Measurements from ENCODE around the gene ATG9B. TPM values are rescaled to one million over a fixed set of nuclear protein-coding genes. Genes with fewer than 3 reads are reported as not detected.

Gene ATG9B
- total and polyA plus RNA-seq, 5 donors = 0.18 to 0.43 (median 0.23) TPM; not detected in 2

DNA sequence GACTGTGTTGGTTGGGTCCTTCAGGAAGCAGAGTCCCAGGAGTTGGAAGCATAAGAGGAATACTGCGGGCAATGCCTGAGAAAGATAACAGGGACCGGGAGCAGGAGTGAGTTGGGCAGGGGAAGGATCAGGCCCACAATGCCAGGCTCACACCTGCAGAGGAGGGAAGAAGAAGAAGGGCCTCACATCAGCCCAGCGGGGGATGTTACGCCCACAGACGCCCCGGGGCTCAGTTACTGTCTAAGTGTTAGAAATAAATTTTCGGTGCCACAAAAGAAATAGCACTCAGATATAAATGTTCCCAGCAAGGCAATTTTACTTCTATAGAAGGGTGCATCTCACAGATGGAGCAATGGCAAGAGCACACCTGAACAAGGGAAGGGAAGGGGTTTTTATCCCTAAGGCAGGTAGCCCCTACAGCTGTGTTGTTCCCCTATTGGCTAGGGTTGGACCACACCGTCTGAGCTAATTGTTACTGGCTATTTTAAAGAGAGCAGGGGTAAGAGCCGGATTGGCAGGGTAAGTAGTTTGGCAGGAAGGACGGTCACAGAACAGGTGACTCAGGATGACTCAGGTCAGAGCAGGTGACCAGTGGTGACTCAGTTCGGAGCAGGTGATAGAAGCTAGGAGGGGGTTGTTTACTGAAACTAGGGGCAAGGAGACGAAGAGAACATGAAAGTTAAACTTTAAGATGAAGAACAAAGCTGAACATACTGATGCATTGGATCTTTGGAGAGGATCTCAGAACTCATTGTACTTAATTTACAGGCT lies 33.7 kb downstream of the ATG9B start, which contains the start of gene NOS3:
TSS of gene NOS3 (plus strand) at position 602 of the 771 bp plus-strand sequence. CDS start 2,787 bp downstream, outside the sequence.
- H3K4me1 ChIP-seq (ENCODE audit: control insufficient read depth, insufficient read depth, low read length) = no peaks in the 10 kb centered on the region
- H3K27me3 ChIP-seq (ENCODE audit: control insufficient read depth, insufficient read depth) = no peaks in the 10 kb centered on the region
- intact Hi-C loops (cut with DNase I) = loop anchor here in 1 of 4 donors (10.0 kb wide), 1 partner anchor 216 kb away; no protein-coding TSS in a partner anchor
- H3K4me3 ChIP-seq (ENCODE audit: low read length) = no peak within 1 kb of the TSS
- no peak for ATAC-seq
- H3K27ac ChIP-seq (ENCODE audit: low read length) = no peak within 1 kb of the TSS
- 95% methylated on average over 12 of the region's 12 CpGs for WGBS
- H3K9me3 ChIP-seq (ENCODE audit: control insufficient read depth, low read length) = no peaks in the 10 kb centered on the region
- peak in 2 of 3 donors; percentile 8 to 44 for DNase-seq

DNA sequence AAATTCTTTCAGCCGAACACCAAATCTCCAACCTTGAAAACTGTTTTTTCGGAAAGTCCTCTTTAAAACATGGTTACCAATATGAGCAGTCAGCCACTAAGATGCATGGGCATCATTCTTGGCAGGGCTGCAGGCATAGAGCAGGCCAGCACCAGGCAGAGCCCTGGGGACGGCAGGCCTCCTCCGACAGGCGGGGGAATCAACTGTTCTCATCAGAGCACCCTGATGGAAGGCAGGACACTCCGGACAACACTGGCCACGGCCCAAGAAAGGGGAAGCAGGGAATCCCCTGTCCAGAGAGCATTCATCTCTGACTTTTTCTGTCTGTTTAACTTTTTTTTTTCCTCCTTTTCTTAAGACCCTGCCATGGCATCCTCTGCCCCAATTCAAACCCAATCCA lies 34.8 kb downstream of the ATG9B start:
- intact Hi-C loops (cut with DNase I) = loop anchor here in 3 of 4 donors (2.0 to 10.0 kb wide), 3 partner anchors 91 to 215 kb away; no protein-coding TSS in a partner anchor
- Histone ChIP-seq H3K27me3 (ENCODE audit: control insufficient read depth, insufficient read depth) (no peaks in the 10 kb centered on the region), H3K4me3 (ENCODE audit: low read length) (no peak overlapping the region), H3K4me1 (ENCODE audit: control insufficient read depth, insufficient read depth, low read length) (no peaks in the 10 kb centered on the region), H3K27ac (ENCODE audit: low read length) (peak overlapping the region; percentile 6), H3K9me3 (ENCODE audit: control insufficient read depth, low read length) (no peaks in the 10 kb centered on the region)
- WGBS = 33% methylated on average over 7 of the region's 7 CpGs
- ATAC-seq (no peak), DNase-seq (peak in 2 of 3 donors; percentile 18 to 60)

DNA sequence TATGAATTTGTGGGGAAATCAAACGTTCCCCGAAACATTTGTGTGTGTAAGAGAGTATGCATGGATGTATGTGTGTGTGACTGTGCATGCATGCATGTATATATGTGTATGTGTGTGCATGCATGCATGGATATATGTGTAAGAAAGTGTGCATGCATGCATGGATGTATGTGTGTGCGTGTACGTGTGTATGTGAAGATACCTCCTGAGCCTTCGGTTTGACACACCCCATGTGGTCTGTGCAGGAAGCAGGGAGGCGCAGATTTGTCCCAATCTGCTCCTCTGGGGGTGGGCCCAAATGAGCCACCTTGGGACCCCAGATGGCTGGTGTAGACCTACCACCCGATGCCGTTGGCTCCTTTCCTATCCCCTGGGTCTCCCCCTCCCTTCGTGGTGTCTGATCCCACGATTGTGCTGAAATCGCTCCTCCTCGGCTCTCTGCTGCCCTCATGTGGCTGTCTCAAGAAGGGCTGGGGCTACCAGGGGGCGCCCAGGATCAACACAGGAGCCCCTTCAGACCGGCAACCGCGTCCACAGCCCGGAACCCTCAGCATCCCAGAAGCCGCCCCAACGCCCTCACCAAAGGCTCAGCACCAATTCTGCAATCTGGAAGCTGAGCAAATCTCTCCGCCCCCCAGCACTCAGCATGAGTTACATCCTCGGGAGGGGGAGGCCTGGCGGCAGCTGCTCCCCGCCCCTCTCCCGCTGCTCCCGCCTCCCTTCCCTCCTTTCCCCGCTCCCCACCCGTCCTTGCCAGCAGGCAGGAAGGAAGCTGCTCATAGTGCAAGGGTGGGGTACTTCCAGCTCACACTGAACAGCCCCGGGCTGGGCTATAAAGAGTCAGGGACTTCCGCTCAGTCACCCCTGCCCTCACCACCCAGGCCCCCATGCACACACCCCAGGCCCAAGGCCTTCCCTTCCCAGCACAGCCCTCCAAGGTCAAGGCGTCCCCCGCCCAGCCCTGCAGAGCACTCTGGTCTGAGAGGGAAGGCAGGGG lies 35.8 kb downstream of the ATG9B start:
- DNase-seq (peak; percentile 85 to 90 (median 90)), ATAC-seq (peak; percentile 70 to 75)
- Histone ChIP-seq H3K9me3 (ENCODE audit: control insufficient read depth, low read length) (no peaks in the 10 kb centered on the region), H3K27ac (ENCODE audit: low read length) (peak overlapping the region; percentile 6), H3K27me3 (ENCODE audit: control insufficient read depth, insufficient read depth) (no peaks in the 10 kb centered on the region), H3K4me1 (ENCODE audit: control insufficient read depth, insufficient read depth, low read length) (no peaks in the 10 kb centered on the region), H3K4me3 (ENCODE audit: low read length) (no peak overlapping the region)
- intact Hi-C loops (cut with DNase I) = loop anchor here in 3 of 4 donors (1.0 to 10.0 kb wide), 4 partner anchors 90 to 214 kb away; no protein-coding TSS in a partner anchor
- 15% methylated on average over 31 of the region's 31 CpGs for WGBS

DNA sequence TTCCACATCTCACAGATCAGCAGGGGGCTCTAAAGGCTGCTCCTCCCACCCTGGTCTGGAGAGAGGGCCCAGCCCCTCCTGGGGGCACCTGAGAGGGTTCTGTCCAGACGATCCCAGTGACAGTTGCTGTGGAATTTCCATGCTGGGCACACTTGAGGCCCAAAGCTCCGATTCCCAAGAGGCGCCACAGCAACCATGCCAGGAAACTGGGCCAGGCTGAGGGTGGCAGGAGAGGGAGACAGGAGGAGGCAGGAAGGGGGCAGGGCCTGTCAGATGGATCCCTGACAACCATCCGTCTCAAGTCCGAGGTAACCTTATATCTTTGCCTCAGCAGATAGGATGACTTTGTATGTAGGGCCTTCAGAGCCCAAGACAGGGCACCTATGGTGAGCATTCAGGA lies 37.7 kb downstream of the ATG9B start:
- no peak overlapping the region for H3K4me3 ChIP-seq (ENCODE audit: low read length)
- peak overlapping the region; percentile 3 for H3K27ac ChIP-seq (ENCODE audit: low read length)
- peaks cover 2% of the 10 kb centered on the region for H3K4me1 ChIP-seq (ENCODE audit: control insufficient read depth, insufficient read depth, low read length)
- intact Hi-C loops (cut with DNase I) = loop anchor here in 3 of 4 donors (1.0 to 10.0 kb wide), 4 partner anchors 24 to 212 kb away; no protein-coding TSS in a partner anchor
- ATAC-seq (no peak), DNase-seq (peak in 2 of 3 donors; percentile 21 to 71)
- no peaks in the 10 kb centered on the region for H3K9me3 ChIP-seq (ENCODE audit: control insufficient read depth, low read length)
- H3K27me3 ChIP-seq (ENCODE audit: control insufficient read depth, insufficient read depth) = no peaks in the 10 kb centered on the region
- WGBS = 44% methylated on average over 5 of the region's 5 CpGs

DNA sequence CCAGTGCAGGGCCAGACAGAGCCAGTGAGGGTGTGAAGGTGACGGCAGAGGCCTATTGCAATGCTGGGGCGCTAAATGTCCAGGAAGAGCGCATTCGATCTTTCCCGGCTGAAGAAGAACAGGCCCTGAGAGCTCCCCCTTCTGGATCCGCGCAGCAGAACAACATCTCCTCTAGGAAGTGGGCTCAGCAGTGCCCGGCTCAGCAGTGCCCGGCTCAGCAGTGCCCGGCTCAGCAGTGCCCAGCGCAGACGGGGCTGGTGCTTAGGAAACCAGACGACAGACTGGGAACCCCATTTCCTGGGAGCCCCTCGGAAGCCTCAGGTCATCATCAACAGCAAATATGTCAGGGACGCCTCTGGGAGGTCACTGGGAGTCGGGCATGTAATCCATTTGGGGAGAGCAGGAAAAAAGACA lies 38.2 kb downstream of the ATG9B start:
- WGBS = 9% methylated on average over 16 of the region's 16 CpGs
- H3K4me3 ChIP-seq (ENCODE audit: low read length) = no peak overlapping the region
- DNase-seq = peak; percentile 64 to 86 (median 79)
- H3K9me3 ChIP-seq (ENCODE audit: control insufficient read depth, low read length) = no peaks in the 10 kb centered on the region
- H3K27me3 ChIP-seq (ENCODE audit: control insufficient read depth, insufficient read depth) = no peaks in the 10 kb centered on the region
- H3K4me1 ChIP-seq (ENCODE audit: control insufficient read depth, insufficient read depth, low read length) = peaks cover 2% of the 10 kb centered on the region
- H3K27ac ChIP-seq (ENCODE audit: low read length) = no peak overlapping the region
- ATAC-seq = peak; percentile 10 to 20
- intact Hi-C loops (cut with DNase I) = loop anchor here in 3 of 4 donors (1.0 to 10.0 kb wide), 4 partner anchors 23 to 211 kb away; no protein-coding TSS in a partner anchor

DNA sequence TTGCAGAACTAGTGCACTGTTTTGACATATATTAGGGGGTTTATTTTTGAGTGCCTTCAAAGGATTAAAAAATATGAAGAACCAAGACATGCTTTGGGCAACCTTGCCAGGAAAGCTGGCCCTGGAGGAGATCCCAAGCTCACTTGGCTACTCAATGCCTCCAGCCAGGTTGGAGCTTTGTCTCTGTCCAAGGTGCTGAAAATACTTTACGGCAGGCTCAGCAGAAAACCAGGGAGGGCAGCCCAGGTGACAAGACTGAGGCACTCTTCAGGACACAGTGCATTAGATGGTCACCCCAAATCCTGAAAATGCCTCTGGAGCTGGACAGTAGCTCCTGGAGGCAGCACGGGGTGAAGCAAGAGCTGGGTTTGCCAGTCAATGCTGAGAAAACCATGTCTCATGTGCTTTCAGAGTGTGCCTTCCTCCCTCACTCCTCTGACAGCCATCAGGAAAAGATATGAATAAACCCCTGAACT lies 40.4 kb downstream of the ATG9B start:
- Histone ChIP-seq H3K27ac (ENCODE audit: low read length) (no peak overlapping the region), H3K4me3 (ENCODE audit: low read length) (no peak overlapping the region), H3K27me3 (ENCODE audit: control insufficient read depth, insufficient read depth) (no peaks in the 10 kb centered on the region), H3K4me1 (ENCODE audit: control insufficient read depth, insufficient read depth, low read length) (peaks cover 2% of the 10 kb centered on the region), H3K9me3 (ENCODE audit: control insufficient read depth, low read length) (no peaks in the 10 kb centered on the region)
- intact Hi-C loops (cut with DNase I) = loop anchor here in 3 of 4 donors (5.0 to 10.0 kb wide), 2 partner anchors 207 to 209 kb away; no protein-coding TSS in a partner anchor
- ATAC-seq (no peak), DNase-seq (peak in 1 of 3 donors; percentile 15)
- WGBS = 2% methylated on average over 2 of the region's 2 CpGs

DNA sequence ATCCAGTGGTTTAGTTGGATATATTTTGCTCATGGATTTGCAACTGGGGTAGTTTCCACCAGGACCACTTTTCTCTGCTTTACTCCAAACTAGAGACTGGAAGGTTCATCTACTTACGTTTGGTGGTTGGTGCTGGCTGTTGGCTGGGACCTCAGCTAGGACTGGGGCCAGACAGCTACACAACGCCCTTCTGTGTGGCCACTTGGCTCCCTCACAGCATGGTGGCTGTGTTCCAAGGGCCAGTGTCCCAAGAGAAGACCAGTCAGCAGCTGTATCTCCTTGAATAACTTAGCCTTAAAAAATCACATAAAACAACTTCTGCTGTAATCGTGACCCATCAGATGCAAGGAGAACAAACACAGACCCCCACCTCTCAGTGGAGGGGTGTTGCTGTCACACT lies 41.9 kb downstream of the ATG9B start:
- peaks cover 2% of the 10 kb centered on the region for H3K4me1 ChIP-seq (ENCODE audit: control insufficient read depth, insufficient read depth, low read length)
- WGBS = 22% methylated on average over 3 of the region's 3 CpGs
- no peak overlapping the region for H3K4me3 ChIP-seq (ENCODE audit: low read length)
- H3K9me3 ChIP-seq (ENCODE audit: control insufficient read depth, low read length) = no peaks in the 10 kb centered on the region
- DNase-seq (peak; percentile 52 to 83 (median 81)), ATAC-seq (no peak)
- no peak overlapping the region for H3K27ac ChIP-seq (ENCODE audit: low read length)
- H3K27me3 ChIP-seq (ENCODE audit: control insufficient read depth, insufficient read depth) = no peaks in the 10 kb centered on the region
- intact Hi-C loops (cut with DNase I) = loop anchor here in 3 of 4 donors (5.0 to 10.0 kb wide), 2 partner anchors 205 to 208 kb away; no protein-coding TSS in a partner anchor

DNA sequence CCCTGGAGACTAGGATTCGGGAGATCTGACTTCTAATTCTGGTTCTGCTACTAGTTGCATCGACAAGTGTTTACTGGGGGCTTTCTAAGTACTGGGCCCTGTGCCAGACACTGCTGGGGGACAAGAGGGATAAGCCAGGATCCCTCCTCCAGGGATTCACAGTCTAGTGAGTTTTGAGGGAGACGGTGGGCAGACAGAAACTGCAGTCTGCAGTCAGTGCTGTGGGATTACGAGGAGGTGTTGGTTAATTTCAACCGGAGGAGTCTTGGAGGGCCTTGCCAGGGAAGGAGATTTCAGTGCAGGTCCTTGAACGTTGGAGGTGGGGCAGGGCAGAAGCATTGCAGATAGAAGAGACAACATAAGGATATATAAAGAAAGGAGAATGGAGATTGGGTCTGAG lies 42.6 kb downstream of the ATG9B start:
- Histone ChIP-seq H3K27ac (ENCODE audit: low read length) (no peak overlapping the region), H3K9me3 (ENCODE audit: control insufficient read depth, low read length) (no peaks in the 10 kb centered on the region), H3K27me3 (ENCODE audit: control insufficient read depth, insufficient read depth) (no peaks in the 10 kb centered on the region), H3K4me3 (ENCODE audit: low read length) (no peak overlapping the region), H3K4me1 (ENCODE audit: control insufficient read depth, insufficient read depth, low read length) (peaks cover 2% of the 10 kb centered on the region)
- intact Hi-C loops (cut with DNase I) = loop anchor here in 3 of 4 donors (5.0 to 10.0 kb wide), 2 partner anchors 204 to 207 kb away; no protein-coding TSS in a partner anchor
- DNase-seq (peak in 1 of 3 donors; percentile 8), ATAC-seq (no peak)
- WGBS = 53% methylated on average over 6 of the region's 6 CpGs

DNA sequence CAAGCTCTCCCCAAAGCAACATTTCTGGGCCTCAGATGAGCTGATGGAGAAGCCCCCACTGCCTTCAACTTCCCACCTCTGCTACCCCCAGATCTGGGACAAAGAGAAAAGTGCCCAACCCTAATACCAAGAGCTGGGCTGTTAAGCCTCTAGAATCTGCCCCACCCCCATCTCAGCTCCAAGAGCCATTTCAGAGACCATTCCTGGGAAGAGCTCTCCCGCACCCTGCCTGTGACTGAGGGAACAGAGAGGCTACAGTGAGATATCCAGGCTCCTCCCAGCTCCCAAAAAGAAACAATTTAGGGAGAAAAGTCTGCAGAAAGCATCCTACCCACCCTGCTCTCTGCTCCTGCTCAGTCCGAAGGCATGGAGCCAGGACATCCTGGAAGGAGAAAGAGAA lies 43.6 kb downstream of the ATG9B start:
- Histone ChIP-seq H3K4me1 (ENCODE audit: control insufficient read depth, insufficient read depth, low read length) (peaks cover 2% of the 10 kb centered on the region), H3K4me3 (ENCODE audit: low read length) (no peak overlapping the region), H3K27ac (ENCODE audit: low read length) (no peak overlapping the region), H3K27me3 (ENCODE audit: control insufficient read depth, insufficient read depth) (no peaks in the 10 kb centered on the region), H3K9me3 (ENCODE audit: control insufficient read depth, low read length) (no peaks in the 10 kb centered on the region)
- intact Hi-C loops (cut with DNase I) = loop anchor here in 3 of 4 donors (5.0 to 10.0 kb wide), 2 partner anchors 203 to 206 kb away; no protein-coding TSS in a partner anchor
- DNase-seq (no peak), ATAC-seq (no peak)
- 38% methylated on average over 2 of the region's 2 CpGs for WGBS

Data from right cardiac atrium (tissue), 5 donors.